GM12878 (cell line): ENCODE data around the gene LARGE1. TPM values are rescaled to one million over a fixed set of nuclear protein-coding genes. Genes with fewer than 3 reads are reported as not detected.
A peak's percentile ranks its signal among the peaks of the same experiment; 100 is the strongest.

Experiments
- ATAC-seq: fragments of 200-7000 bp; cut with Tn5 transposase; 3 replicates; pipeline ENCODE4 v1.9.1; 2020; ENCODE audit warnings: mild to moderate bottlenecking, moderate library complexity
- BruUV-seq: library from RNA; stranded (reverse); fragments of 400-500 nt; replicated peaks from 2 replicates; lab custom pipeline; 2021; lab: Mats Ljungman, UMichigan
- CTCF ChIA-PET: fragments of 300-600 bp; sonication (Branson Sonifier 250); formaldehyde crosslinking; extraction: SDS; loops from one replicate; lab custom pipeline; 2021; ENCODE audit warnings: inconsistent platforms; lab: Yijun Ruan, JAX
- POLR2A ChIA-PET: fragments of 350-600 bp; formaldehyde crosslinking; extraction: SDS; loops from one replicate; lab custom pipeline; 2021; ENCODE audit warnings: inconsistent platforms; lab: Charles Lee
- RAD21 ChIA-PET: fragments of 300-600 bp; sonication (Branson Sonifier 250); formaldehyde crosslinking; loops from one replicate; lab custom pipeline; 2023; ENCODE audit warnings: antibody characterized with exemption; ENCODE audit not compliant: unreplicated experiment; lab: Charles Lee
- SMC1A ChIA-PET: fragments of 300-600 bp; sonication (Branson Sonifier 250); formaldehyde crosslinking; loops from one replicate; lab custom pipeline; 2023; ENCODE audit not compliant: unreplicated experiment, uncharacterized antibody; lab: Charles Lee
- DNase-seq: peaks from one replicate; pipeline ENCODE4 v3.0.0-alpha.2; 2011; ENCODE audit warnings: low read depth, low spot score
- FAIRE-seq: peaks from 3 replicates; lab custom pipeline; 2011; peaks lifted over from hg19 to GRCh38; lab: Jason Lieb, UNC
- H2AFZ ChIP-seq: 2 replicates; pipeline ENCODE4 v1.6.0; 2011; ENCODE audit warnings: low read depth, low read length, control low read depth; ENCODE audit not compliant: control insufficient read depth
- H3K27ac ChIP-seq: 2 replicates; pipeline ENCODE4 v1.5.1; 2011; ENCODE audit warnings: control low read depth; ENCODE audit not compliant: control insufficient read depth, insufficient read depth
- H3K27me3 ChIP-seq, 2 experiments: replicated peaks in 1 of 2; 2 replicates each; pipeline versions ENCODE4 v1.6.0 to v1.6.1; 2011; ENCODE audit warnings: low read length in 1 of 2; ENCODE audit not compliant: control insufficient read depth in 2 of 2, insufficient read depth in 2 of 2
- H3K36me3 ChIP-seq, 2 experiments: 2 replicates each; pipeline ENCODE4 v1.5.1; 2011; ENCODE audit warnings: low read length in 1 of 2; ENCODE audit not compliant: control insufficient read depth in 2 of 2, insufficient read depth in 2 of 2
- H3K4me1 ChIP-seq: 2 replicates; pipeline ENCODE4 v1.6.1; 2011; ENCODE audit warnings: mild to moderate bottlenecking, low read length, moderate library complexity, mixed read lengths; ENCODE audit not compliant: control insufficient read depth, insufficient read depth
- H3K4me2 ChIP-seq: 2 replicates; pipeline ENCODE4 v1.6.0; 2011; ENCODE audit warnings: control low read depth; ENCODE audit not compliant: control insufficient read depth, insufficient read depth
- H3K4me3 ChIP-seq: fragments of 200-600 bp; sonication (generic); 2 replicates; pipeline ENCODE4 v1.5.1; 2016
- H3K79me2 ChIP-seq: 2 replicates; pipeline ENCODE4 v1.6.0; 2011; ENCODE audit warnings: low read length; ENCODE audit not compliant: control insufficient read depth, insufficient read depth
- H3K9ac ChIP-seq: 2 replicates; pipeline ENCODE4 v1.8.0; 2011; ENCODE audit warnings: low read length, control low read depth, mixed read lengths; ENCODE audit not compliant: control insufficient read depth, insufficient read depth
- H3K9me3 ChIP-seq: replicated peaks from 3 replicates; pipeline ENCODE4 v1.5.1; 2011; ENCODE audit warnings: mild to moderate bottlenecking, low read length; ENCODE audit not compliant: control insufficient read depth, insufficient read depth
- H4K20me1 ChIP-seq: 2 replicates; pipeline ENCODE4 v1.6.0; 2011; ENCODE audit not compliant: control insufficient read depth, insufficient read depth
- BACH1 ChIP-seq: fragments of 450-650 bp; IDR thresholded peaks from 2 replicates; pipeline ENCODE4 v1.6.1; 2017; ENCODE audit warnings: mild to moderate bottlenecking, borderline replicate concordance
- EP300 ChIP-seq, 2 experiments: fragments of 150-350 bp in 1 of 2; IDR thresholded peaks; 2 replicates each; pipeline ENCODE4 v1.6.1; 2011 to 2012; ENCODE audit warnings: low read depth in 2 of 2, low read length in 2 of 2, borderline replicate concordance in 1 of 2, improper control_type of control experiment in 1 of 2, inconsistent platforms in 1 of 2; ENCODE audit not compliant: control insufficient read depth in 1 of 2
- NFXL1 ChIP-seq: fragments of 450-650 bp; IDR thresholded peaks from 2 replicates; pipeline ENCODE4 v1.6.1; 2017; ENCODE audit warnings: antibody characterized with exemption, mild to moderate bottlenecking, borderline replicate concordance
- PAX5 ChIP-seq: IDR thresholded peaks from 2 replicates; pipeline ENCODE4 v1.6.1; 2011; ENCODE audit warnings: low read depth, low read length, borderline replicate concordance
- SREBF1 ChIP-seq: IDR thresholded peaks from 2 replicates; pipeline ENCODE4 v1.6.1; 2012; ENCODE audit warnings: mild to moderate bottlenecking, low read length
- SRF ChIP-seq, 2 experiments: IDR thresholded peaks; 2 replicates each; pipeline ENCODE4 v1.6.1; 2011; ENCODE audit warnings: low read depth in 2 of 2, low read length in 2 of 2, mild to moderate bottlenecking in 1 of 2, moderate library complexity in 1 of 2
- TCF12 ChIP-seq: IDR thresholded peaks from 2 replicates; pipeline ENCODE4 v1.6.1; 2011; ENCODE audit warnings: low read depth, mild to moderate bottlenecking, low read length
- YBX1 ChIP-seq: fragments of 450-650 bp; IDR thresholded peaks from 2 replicates; pipeline ENCODE4 v1.6.1; 2016; ENCODE audit warnings: antibody characterized with exemption
- YY1 ChIP-seq: IDR thresholded peaks from 2 replicates; pipeline ENCODE4 v1.6.1; 2011; ENCODE audit warnings: low read depth, mild to moderate bottlenecking, low read length
- WGBS: methylation state at CpG from one replicate; pipeline ENCODE4 v1.1.6; 2016; ENCODE audit warnings: low lambda C conversion rate; ENCODE audit not compliant: insufficient replicate concordance, insufficient coverage; ENCODE audit errors: missing lambda C conversion rate; 5-methylcytosine and 5-hydroxymethylcytosine counted together
- in situ Hi-C: fragments of 300-500 bp; cut with MboI; formaldehyde crosslinking; loops from 9 replicates; pipeline ENCODE4 v1.14.3; 2018; ENCODE audit warnings: mixed read lengths
- intact Hi-C: fragments of 100-400 bp; cut with micrococcal nuclease; formaldehyde crosslinking; loops from one replicate; pipeline ENCODE4 v1.14.2; 2022; ENCODE audit not compliant: unreplicated experiment
- polyA plus RNA-seq, 11 experiments: library from polyadenylated mRNA; depleted of rRNA in 4 of 11; unstranded in 6 of 11; stranded (reverse) in 5 of 11; fragments of >200 nt; fragmentation: Nextera tagmentation in 4 of 11; fragmentation: Illumina TruSeq in 1 of 11; extraction: Ambion mirVana in 4 of 11; extraction: Trizol in 1 of 11; gene quantifications; 1 replicate in 1 of 11; 2 replicates in 10 of 11; pipeline versions ENCODE4 v1.2.1 to v1.2.3, GENCODE V29; 2011 to 2016; ENCODE audit warnings: inconsistent platforms in 2 of 11, missing spikeins in 2 of 11, low read depth in 1 of 11
- total RNA-seq, 4 experiments: library from RNA; depleted of rRNA in 3 of 4; stranded (reverse); fragments of >200 nt in 3 of 4; fragmentation: Illumina TruSeq in 1 of 4; extraction: Trizol in 1 of 4; gene quantifications; 2 replicates each; pipeline versions ENCODE4 v1.2.1 to v1.2.3, GENCODE V29; 2013 to 2021
- TF ChIP-seq, protein P1 (sequence below): fragments of 150-350 bp; IDR thresholded peaks from 2 replicates; pipeline ENCODE4 v1.6.1; 2016; ENCODE audit warnings: low read depth, low read length
- TF ChIP-seq, protein P2 (sequence below): fragments of 450-650 bp; IDR thresholded peaks from 2 replicates; pipeline ENCODE4 v1.6.1; 2017; ENCODE audit warnings: mild to moderate bottlenecking
- TF ChIP-seq, protein P3 (sequence below): fragments of 450-650 bp; formaldehyde crosslinking; IDR thresholded peaks from 2 replicates; pipeline ENCODE4 v1.4.0; 2020; ENCODE audit warnings: mild to moderate bottlenecking, moderate library complexity

LARGE1 gene
- total and polyA plus RNA-seq, 10 of the 15 experiments (the other 5 are each of a cell fraction or from before 2014, with no cell fraction given): 3.2 to 41.4 (median 17.3) TPM

DNA sequence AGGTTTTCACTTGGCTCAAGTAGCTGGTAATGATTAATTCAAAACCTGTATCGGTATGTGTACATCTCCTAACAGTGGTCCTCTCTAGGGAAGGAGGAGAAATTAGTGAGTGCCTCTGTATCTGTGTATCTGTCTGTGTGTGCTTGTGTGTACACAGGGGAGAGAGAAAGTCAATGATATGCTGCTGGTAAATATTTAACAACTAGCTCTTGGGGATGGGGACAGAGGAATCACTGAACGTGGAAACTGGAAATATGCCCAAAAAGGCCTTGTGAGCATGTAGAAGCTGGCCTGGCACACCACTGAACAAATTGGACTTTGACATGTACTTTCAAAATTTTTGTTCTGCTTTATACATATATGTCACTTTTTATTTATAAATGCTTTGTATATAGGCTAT lies 648.1 kb downstream of the LARGE1 start:
- Histone ChIP-seq H3K4me2 (peak overlapping the region; percentile 80), H3K36me3 (no peaks in the 10 kb centered on the region), H4K20me1 (no peaks in the 10 kb centered on the region), H3K9ac (peak overlapping the region; percentile 51; the same call in 1 of the 2 replicates), H2AFZ (no peak overlapping the region), H3K27ac (peak overlapping the region; percentile 88), H3K9me3 (no peaks in the 10 kb centered on the region), H3K79me2 (no peaks in the 10 kb centered on the region), H3K27me3 (no peaks in the 10 kb centered on the region), H3K4me3 (peak overlapping the region; percentile 3; the same call in 1 of the 2 replicates), H3K4me1 (peaks cover 56% of the 10 kb centered on the region)
- 36% methylated on average over 2 of the region's 2 CpGs for WGBS
- FAIRE-seq (no peak), ATAC-seq (peak; percentile 71), DNase-seq (no peak)
- no TSS peak for BruUV-seq
- no peak for TF ChIP-seq YY1
- no peak for TF ChIP-seq PAX5
- no peak for TF ChIP-seq SRF (IDR thresholded peaks at IDR 0.05; ENCODE audit: low read depth in 2 of 2, low read length in 2 of 2)
- TF ChIP-seq, protein P1, sequence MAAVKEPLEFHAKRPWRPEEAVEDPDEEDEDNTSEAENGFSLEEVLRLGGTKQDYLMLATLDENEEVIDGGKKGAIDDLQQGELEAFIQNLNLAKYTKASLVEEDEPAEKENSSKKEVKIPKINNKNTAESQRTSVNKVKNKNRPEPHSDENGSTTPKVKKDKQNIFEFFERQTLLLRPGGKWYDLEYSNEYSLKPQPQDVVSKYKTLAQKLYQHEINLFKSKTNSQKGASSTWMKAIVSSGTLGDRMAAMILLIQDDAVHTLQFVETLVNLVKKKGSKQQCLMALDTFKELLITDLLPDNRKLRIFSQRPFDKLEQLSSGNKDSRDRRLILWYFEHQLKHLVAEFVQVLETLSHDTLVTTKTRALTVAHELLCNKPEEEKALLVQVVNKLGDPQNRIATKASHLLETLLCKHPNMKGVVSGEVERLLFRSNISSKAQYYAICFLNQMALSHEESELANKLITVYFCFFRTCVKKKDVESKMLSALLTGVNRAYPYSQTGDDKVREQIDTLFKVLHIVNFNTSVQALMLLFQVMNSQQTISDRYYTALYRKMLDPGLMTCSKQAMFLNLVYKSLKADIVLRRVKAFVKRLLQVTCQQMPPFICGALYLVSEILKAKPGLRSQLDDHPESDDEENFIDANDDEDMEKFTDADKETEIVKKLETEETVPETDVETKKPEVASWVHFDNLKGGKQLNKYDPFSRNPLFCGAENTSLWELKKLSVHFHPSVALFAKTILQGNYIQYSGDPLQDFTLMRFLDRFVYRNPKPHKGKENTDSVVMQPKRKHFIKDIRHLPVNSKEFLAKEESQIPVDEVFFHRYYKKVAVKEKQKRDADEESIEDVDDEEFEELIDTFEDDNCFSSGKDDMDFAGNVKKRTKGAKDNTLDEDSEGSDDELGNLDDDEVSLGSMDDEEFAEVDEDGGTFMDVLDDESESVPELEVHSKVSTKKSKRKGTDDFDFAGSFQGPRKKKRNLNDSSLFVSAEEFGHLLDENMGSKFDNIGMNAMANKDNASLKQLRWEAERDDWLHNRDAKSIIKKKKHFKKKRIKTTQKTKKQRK: no peak
- TF ChIP-seq TCF12: no peak
- TF ChIP-seq SREBF1: no peak
- TF ChIP-seq BACH1: no peak
- TF ChIP-seq, protein P2, sequence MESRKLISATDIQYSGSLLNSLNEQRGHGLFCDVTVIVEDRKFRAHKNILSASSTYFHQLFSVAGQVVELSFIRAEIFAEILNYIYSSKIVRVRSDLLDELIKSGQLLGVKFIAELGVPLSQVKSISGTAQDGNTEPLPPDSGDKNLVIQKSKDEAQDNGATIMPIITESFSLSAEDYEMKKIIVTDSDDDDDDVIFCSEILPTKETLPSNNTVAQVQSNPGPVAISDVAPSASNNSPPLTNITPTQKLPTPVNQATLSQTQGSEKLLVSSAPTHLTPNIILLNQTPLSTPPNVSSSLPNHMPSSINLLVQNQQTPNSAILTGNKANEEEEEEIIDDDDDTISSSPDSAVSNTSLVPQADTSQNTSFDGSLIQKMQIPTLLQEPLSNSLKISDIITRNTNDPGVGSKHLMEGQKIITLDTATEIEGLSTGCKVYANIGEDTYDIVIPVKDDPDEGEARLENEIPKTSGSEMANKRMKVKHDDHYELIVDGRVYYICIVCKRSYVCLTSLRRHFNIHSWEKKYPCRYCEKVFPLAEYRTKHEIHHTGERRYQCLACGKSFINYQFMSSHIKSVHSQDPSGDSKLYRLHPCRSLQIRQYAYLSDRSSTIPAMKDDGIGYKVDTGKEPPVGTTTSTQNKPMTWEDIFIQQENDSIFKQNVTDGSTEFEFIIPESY: no peak
- no peak for TF ChIP-seq NFXL1
- TF ChIP-seq EP300 (IDR thresholded peaks at IDR 0.05; ENCODE audit: borderline replicate concordance in 1 of 2, control insufficient read depth in 1 of 2, low read depth in 2 of 2, low read length in 2 of 2): no peak; a peak in 1 of 4 replicates
- no peak for TF ChIP-seq YBX1
- TF ChIP-seq, protein P3, sequence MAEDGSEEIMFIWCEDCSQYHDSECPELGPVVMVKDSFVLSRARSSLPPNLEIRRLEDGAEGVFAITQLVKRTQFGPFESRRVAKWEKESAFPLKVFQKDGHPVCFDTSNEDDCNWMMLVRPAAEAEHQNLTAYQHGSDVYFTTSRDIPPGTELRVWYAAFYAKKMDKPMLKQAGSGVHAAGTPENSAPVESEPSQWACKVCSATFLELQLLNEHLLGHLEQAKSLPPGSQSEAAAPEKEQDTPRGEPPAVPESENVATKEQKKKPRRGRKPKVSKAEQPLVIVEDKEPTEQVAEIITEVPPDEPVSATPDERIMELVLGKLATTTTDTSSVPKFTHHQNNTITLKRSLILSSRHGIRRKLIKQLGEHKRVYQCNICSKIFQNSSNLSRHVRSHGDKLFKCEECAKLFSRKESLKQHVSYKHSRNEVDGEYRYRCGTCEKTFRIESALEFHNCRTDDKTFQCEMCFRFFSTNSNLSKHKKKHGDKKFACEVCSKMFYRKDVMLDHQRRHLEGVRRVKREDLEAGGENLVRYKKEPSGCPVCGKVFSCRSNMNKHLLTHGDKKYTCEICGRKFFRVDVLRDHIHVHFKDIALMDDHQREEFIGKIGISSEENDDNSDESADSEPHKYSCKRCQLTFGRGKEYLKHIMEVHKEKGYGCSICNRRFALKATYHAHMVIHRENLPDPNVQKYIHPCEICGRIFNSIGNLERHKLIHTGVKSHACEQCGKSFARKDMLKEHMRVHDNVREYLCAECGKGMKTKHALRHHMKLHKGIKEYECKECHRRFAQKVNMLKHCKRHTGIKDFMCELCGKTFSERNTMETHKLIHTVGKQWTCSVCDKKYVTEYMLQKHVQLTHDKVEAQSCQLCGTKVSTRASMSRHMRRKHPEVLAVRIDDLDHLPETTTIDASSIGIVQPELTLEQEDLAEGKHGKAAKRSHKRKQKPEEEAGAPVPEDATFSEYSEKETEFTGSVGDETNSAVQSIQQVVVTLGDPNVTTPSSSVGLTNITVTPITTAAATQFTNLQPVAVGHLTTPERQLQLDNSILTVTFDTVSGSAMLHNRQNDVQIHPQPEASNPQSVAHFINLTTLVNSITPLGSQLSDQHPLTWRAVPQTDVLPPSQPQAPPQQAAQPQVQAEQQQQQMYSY (CRISPR knock-in tag): no peak
- RAD21 ChIA-PET: interaction anchor here (0.8 to 9.6 kb wide), 17 partner anchors 18 to 649 kb away, joined by 3 to 167 read pairs (median 6); partner anchors contain the start of gene LARGE1
- SMC1A ChIA-PET: interaction anchor here (0.7 to 10.9 kb wide), 19 partner anchors 17 to 297 kb away, joined by 3 to 156 read pairs (median 6); no protein-coding TSS in a partner anchor
- POLR2A ChIA-PET: interaction anchor here (1.2 to 4.0 kb wide), 4 partner anchors 24 to 68 kb away, joined by 3 to 11 read pairs (median 6); no protein-coding TSS in a partner anchor
- in situ Hi-C loops: no loop called here
- intact Hi-C loops: loop anchor here (1.0 kb wide), 2 partner anchors 25 to 27 kb away; no protein-coding TSS in a partner anchor
- CTCF ChIA-PET: interaction anchor here (0.6 to 10.6 kb wide), 16 partner anchors 18 to 839 kb away, joined by 3 to 157 read pairs (median 16); no protein-coding TSS in a partner anchor
